ENCODE measurements around the gene MRPL17. TPM values are rescaled to one million over a fixed set of nuclear protein-coding genes. Genes with fewer than 3 reads are reported as not detected.

MRPL17 gene
- total RNA-seq, 2 experiments from 2014 or later = 44.0 to 46.8 TPM

GRCh38 chr11:6664551-6664950, 18.6 kb downstream of the MRPL17 start:
- no peak for DNase-seq (ENCODE audit: low spot score)
- TF ChIP-seq CTCF (conservative IDR thresholded peaks at IDR 0.05; ENCODE audit: low read length) (no peak), EZH2phosphoT487 (IDR thresholded peaks at IDR 0.05; ENCODE audit: borderline replicate concordance, low read depth, low read length) (no peak)
- no TSS peak for BruUV-seq (replicated peaks)
- Histone ChIP-seq H2AFZ (ENCODE audit: low read length) (no peak overlapping the region), H3K79me2 (ENCODE audit: insufficient read depth, low read depth, low read length) (no peaks in the 10 kb centered on the region), H3K4me1 (ENCODE audit: insufficient read depth, low read length, poor library complexity, severe bottlenecking) (no peaks in the 10 kb centered on the region), H4K20me1 (ENCODE audit: insufficient read depth, low read length) (no peaks in the 10 kb centered on the region), H3K9me2 (ENCODE audit: insufficient read depth, low read length) (no peaks in the 10 kb centered on the region), H3K4me3 (ENCODE audit: low read depth, low read length, poor library complexity, severe bottlenecking) (no peak overlapping the region), H3K4me2 (ENCODE audit: low read length) (no peak overlapping the region), H3K9me3 (ENCODE audit: low read length) (no peaks in the 10 kb centered on the region), H3K27ac (ENCODE audit: low read depth, low read length, poor library complexity, severe bottlenecking) (no peak overlapping the region), H3K36me3 (ENCODE audit: insufficient read depth, low read length) (no peaks in the 10 kb centered on the region)
- ChIA-PET POLR2A (no interaction called here), CTCF (ENCODE audit: unreplicated experiment) (no interaction called here)
- intact Hi-C loops (cut with micrococcal nuclease; ENCODE audit: unreplicated experiment) = no loop called here

- H2AFZ ChIP-seq (ENCODE audit: low read length) = no peak overlapping the region
- no peaks in the 10 kb centered on the region for H3K9me3 ChIP-seq (ENCODE audit: low read length)
- no peaks in the 10 kb centered on the region for H3K79me2 ChIP-seq (ENCODE audit: insufficient read depth, low read depth, low read length)
- H3K4me2 ChIP-seq (ENCODE audit: low read length) = no peak overlapping the region
- CTCF ChIA-PET (ENCODE audit: unreplicated experiment) = no interaction called here
- TF ChIP-seq CTCF (conservative IDR thresholded peaks at IDR 0.05; ENCODE audit: low read length) (no peak), EZH2phosphoT487 (IDR thresholded peaks at IDR 0.05; ENCODE audit: borderline replicate concordance, low read depth, low read length) (no peak)
- intact Hi-C loops (cut with micrococcal nuclease; ENCODE audit: unreplicated experiment) = no loop called here
- no peak for DNase-seq (ENCODE audit: low spot score)
- no peak overlapping the region for H3K27ac ChIP-seq (ENCODE audit: low read depth, low read length, poor library complexity, severe bottlenecking)
- POLR2A ChIA-PET = no interaction called here
- no peak overlapping the region for H3K4me3 ChIP-seq (ENCODE audit: low read depth, low read length, poor library complexity, severe bottlenecking)
- no peaks in the 10 kb centered on the region for H4K20me1 ChIP-seq (ENCODE audit: insufficient read depth, low read length)
- H3K9me2 ChIP-seq (ENCODE audit: insufficient read depth, low read length) = no peaks in the 10 kb centered on the region
- H3K4me1 ChIP-seq (ENCODE audit: insufficient read depth, low read length, poor library complexity, severe bottlenecking) = no peaks in the 10 kb centered on the region
- no peaks in the 10 kb centered on the region for H3K36me3 ChIP-seq (ENCODE audit: insufficient read depth, low read length)
- no TSS peak for BruUV-seq (replicated peaks)
Observed at GRCh38 chr11:6663794-6664469, 19.2 kb downstream of the MRPL17 start.

- H3K9me3 ChIP-seq (ENCODE audit: low read length) = no peaks in the 10 kb centered on the region
- no peaks in the 10 kb centered on the region for H3K36me3 ChIP-seq (ENCODE audit: insufficient read depth, low read length)
- POLR2A ChIA-PET = interaction anchor here (0.7 to 1.8 kb wide), 6 partner anchors 11 to 105 kb away, joined by 3 to 5 read pairs (median 4); no protein-coding TSS in a partner anchor
- no peak for TF ChIP-seq EZH2phosphoT487 (IDR thresholded peaks at IDR 0.05; ENCODE audit: borderline replicate concordance, low read depth, low read length)
- TF ChIP-seq CTCF (conservative IDR thresholded peaks at IDR 0.05; ENCODE audit: low read length) = no peak
- no peak overlapping the region for H3K4me3 ChIP-seq (ENCODE audit: low read depth, low read length, poor library complexity, severe bottlenecking)
- no peak overlapping the region for H3K27ac ChIP-seq (ENCODE audit: low read depth, low read length, poor library complexity, severe bottlenecking)
- no peak for DNase-seq (ENCODE audit: low spot score)
- intact Hi-C loops (cut with micrococcal nuclease; ENCODE audit: unreplicated experiment) = no loop called here
- no TSS peak for BruUV-seq (replicated peaks)
- H2AFZ ChIP-seq (ENCODE audit: low read length) = no peak overlapping the region
- H3K4me1 ChIP-seq (ENCODE audit: insufficient read depth, low read length, poor library complexity, severe bottlenecking) = no peaks in the 10 kb centered on the region
- no peaks in the 10 kb centered on the region for H4K20me1 ChIP-seq (ENCODE audit: insufficient read depth, low read length)
- H3K79me2 ChIP-seq (ENCODE audit: insufficient read depth, low read depth, low read length) = no peaks in the 10 kb centered on the region
- no peak overlapping the region for H3K4me2 ChIP-seq (ENCODE audit: low read length)
- CTCF ChIA-PET (ENCODE audit: unreplicated experiment) = no interaction called here
- no peaks in the 10 kb centered on the region for H3K9me2 ChIP-seq (ENCODE audit: insufficient read depth, low read length)
Observed at GRCh38 chr11:6660712-6661111, 22.4 kb downstream of the MRPL17 start.
